Measurements from ENCODE around the gene APOBEC3C.
"Not testable (repeated sequence)": the region's sequence is repeated elsewhere in the genome, so short reads cannot be mapped to it uniquely, and the experiment has no call there.

Gene APOBEC3C

DNA sequence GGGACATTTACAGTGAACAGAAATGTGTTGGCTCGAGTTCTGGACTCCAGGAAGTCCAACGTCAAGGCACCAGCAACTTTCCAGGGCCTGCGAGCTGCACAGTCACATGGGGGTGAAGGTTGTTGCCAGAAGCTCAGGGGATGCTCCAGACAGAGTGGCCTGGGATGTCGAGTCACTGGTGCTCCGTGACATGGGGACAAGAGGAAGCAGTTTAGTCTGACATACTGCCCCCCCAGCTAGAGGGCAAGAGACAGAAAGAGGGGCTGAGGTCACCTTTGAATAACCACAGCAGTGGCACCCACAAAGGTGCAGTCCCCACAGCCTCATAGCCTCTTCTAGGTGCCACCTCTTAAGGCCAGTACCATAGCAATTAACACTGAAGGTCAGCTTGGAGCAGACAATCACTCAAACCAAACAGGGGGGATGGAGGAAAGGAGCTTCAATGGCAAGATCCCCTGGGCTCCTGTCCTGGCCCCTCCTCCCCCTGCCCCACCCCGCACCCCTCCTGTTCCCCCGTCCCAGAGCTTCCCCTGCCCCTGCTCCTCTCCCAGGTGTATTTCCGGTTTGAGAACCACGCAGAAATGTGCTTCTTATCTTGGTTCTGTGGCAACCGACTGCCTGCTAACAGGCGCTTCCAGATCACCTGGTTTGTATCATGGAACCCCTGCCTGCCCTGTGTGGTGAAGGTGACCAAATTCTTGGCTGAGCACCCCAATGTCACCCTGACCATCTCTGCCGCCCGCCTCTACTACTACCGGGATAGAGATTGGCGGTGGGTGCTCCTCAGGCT is 10.7 kb downstream of the APOBEC3C start:
- peak in 1 of 2 donors; percentile 52 for DNase-seq

DNA sequence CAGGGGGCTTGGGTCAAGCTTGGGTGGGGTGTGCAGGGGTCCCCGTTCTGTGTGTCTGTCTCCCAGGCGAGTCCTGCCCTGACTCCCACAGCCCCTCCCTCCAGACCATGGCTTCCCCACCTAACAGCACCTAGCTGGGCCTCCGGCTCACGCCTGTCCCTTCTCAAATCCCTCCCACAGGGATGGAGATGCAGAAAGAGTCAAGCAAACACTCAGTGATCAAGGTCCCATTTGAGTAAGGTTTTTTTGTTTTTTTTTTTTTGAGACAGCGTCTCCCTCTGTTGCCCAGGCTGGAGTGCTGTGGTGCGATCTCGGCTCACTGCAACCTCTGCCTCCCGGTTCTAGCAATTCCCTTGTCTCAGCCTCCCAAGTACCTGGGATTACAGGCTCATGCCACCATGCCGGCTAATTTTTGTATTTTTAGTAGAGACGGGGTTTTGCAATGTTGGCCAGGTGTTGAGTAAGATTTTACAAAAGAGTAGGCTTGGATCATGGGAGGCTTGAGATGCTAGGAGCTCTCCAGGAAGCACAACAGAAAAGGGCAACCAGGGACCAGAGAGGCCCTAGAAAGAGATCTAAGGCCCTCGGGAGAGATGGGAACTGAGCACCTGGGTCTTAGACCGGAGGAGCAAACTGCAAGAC is 12.6 kb downstream of the APOBEC3C start:
- no peak for DNase-seq

DNA sequence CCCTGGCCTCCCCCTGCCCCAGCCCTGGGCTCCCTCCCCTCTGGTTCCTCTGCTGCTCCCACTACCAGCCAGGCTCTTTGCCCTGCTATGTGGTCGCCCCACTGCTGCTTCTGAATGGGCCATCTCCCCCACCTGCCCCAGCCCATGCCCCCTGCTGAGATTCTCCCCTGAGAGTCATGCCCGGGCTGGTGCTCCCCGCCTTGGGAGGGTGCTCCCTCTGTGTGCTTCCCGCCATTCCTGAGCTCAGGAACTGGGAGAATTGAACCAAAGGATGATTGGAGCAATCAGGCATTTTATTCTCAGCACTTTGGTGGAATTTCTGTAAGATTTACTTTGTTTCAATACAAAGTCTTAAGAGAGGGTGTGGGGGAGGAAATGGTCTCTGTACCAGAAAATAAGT is 13.7 kb downstream of the APOBEC3C start:
- no peak for DNase-seq

DNA sequence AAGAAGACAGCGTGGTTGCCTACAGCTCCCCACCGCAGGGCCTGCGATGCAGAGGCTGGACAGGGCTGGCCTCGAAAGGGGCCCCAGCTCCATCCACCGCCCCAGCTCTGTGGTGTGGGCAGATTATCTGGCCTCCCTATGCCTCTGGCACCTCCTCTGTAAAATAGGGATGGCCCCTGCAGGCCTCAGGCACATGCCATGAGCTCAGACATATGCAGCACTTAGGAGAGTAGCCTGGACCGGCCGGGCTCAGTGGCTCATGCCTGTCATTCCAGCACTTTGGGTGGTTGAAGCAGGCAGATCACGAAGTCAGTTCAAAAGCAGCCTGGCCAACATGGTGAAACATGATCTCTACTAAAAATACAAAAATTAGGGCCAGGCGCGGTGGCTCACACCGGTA is 14.2 kb downstream of the APOBEC3C start:
- no peak for DNase-seq

DNA sequence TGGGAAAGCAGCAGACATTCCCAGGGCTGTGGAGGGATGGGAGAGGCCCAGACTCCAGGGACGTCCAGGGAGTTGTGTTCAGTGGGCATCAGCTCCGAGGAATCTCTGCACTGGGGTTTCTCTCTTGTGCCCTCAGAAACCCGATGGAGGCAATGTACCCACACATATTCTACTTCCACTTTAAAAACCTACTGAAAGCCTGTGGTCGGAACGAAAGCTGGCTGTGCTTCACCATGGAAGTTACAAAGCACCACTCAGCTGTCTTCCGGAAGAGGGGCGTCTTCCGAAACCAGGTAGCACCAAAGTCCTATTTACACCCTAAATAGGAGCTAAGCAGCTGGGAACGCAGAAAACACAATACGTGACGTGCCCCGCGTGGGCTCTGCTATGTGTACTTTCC is 15.2 kb downstream of the APOBEC3C start:
- no peak for DNase-seq

DNA sequence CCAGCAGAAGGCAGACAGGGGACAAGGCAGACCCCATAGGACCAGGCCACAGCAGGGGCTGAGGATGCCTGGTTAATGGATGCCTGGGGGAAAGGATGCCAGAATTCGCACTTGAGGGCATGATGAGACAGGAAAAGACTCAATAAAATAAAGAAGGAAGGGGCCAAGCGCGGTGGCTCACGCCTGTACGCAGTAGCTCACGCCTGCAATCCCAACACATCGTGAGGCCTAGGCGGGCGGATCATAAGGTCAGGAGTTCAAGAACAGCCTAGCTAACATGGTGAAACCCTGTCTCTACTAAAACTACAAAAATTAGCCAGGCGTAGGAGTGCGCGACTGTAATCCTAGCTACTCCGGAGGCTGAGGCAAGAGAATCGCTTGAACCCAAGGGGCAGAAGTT is 16.6 kb downstream of the APOBEC3C start:
- no peak for DNase-seq

DNA sequence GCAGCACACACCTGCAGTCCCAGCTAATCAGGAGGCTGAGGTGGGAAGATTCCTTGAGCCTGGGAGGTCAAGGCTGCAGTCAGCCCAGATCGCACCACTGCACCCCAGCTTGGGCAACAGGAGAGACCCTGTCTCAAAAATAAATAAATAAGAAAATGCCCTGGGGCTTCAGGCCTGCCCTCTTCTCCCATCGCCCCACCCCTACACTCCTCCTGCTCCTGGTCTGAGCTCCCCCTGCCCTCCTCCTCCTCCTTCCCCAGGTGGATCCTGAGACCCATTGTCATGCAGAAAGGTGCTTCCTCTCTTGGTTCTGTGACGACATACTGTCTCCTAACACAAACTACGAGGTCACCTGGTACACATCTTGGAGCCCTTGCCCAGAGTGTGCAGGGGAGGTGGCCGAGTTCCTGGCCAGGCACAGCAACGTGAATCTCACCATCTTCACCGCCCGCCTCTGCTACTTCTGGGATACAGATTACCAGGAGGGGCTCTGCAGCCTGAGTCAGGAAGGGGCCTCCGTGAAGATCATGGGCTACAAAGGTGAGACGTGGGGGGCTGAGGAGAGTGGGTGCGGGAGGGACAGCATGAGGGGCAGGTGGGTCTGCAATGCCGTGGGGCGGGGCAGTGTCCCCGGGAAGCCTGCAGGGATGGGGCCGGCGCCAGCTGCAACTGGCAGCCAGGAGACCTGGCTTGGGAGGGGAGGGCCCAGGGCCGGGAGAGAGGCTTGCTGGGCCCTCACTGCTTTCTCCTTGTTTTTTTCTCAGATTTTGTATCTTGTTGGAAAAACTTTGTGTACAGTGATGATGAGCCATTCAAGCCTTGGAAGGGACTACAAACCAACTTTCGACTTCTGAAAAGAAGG is 17.6 kb downstream of the APOBEC3C start:
- DNase-seq, result not testable (repeated sequence)

DNA sequence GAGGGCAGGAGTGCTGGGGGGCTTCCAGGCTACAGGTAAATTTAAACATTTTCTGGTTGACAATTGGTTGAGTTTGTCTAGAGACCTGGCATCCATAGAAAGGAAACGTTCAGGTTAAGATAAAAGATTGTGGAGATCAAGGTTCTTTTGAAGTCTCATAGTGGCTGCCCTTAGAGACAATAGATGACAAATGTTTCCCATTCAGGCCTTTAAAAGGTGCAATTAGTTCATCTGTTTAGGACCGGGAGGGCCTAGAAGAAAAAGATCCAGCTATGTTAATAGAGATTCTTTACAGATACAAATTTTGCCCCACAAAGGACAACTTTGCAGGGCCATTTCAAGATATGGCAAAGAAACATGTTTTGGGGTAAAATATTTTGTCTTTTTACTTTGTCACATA is 23.0 kb downstream of the APOBEC3C start:
- not testable (repeated sequence) for DNase-seq

DNA sequence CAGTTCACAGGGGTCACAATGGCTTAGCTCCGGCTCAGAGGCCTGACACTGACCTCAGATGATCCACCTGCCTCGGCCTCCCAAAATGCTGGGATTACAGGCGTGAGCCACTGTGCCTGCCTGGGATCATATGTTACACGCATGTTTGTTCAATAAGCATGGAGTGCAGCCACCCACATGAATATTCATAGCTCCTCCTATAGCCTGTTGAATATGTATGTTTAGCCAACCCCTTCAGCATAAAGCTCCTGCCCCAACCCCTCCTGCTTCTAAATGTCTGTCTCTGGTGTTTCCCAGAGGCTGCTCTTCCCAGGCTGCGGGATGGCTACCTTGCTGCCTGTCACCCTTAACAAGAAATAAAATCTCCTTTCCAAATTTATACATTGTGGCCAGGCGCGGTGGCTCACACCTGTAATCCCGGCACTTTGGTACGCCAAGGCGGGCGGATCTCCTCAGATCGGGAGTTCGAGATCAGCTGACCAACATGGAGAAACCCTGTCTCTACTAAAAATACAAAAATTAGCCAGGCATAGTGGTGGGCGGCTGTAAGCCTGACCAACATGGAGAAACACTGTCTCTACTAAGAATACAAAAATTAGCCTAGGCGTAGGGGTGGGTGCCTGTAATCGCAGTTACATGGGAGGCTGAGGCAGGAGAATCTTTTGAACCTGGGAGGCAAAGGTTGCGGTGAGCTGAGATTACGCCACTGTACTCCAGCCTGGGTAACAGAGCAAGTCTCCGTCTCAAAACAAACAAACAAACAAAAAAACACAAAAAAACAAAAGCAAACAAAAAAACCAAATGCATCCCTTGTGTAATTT is 25.5 kb downstream of the APOBEC3C start:
- DNase-seq, result no peak

DNA sequence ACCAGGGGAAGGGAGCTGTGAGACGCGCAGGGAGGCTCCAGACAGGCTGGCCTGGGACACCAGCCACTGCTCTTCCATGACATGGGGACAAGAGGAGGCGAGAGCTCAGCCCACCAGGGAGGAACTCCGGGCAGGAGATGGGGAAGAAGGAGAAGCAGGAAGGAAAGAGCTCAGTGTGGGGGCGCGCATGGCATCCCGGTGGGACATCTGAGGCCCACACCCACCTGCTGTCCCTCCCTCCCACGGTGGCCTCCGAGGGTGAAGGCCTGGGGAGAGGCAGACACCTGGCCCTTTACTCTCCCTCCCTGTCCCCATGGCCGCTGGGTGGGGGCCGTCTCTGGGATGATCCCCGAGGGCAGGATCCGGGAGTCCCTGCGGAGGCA is 26.1 kb downstream of the APOBEC3C start:
- not testable (repeated sequence) for DNase-seq

DNA sequence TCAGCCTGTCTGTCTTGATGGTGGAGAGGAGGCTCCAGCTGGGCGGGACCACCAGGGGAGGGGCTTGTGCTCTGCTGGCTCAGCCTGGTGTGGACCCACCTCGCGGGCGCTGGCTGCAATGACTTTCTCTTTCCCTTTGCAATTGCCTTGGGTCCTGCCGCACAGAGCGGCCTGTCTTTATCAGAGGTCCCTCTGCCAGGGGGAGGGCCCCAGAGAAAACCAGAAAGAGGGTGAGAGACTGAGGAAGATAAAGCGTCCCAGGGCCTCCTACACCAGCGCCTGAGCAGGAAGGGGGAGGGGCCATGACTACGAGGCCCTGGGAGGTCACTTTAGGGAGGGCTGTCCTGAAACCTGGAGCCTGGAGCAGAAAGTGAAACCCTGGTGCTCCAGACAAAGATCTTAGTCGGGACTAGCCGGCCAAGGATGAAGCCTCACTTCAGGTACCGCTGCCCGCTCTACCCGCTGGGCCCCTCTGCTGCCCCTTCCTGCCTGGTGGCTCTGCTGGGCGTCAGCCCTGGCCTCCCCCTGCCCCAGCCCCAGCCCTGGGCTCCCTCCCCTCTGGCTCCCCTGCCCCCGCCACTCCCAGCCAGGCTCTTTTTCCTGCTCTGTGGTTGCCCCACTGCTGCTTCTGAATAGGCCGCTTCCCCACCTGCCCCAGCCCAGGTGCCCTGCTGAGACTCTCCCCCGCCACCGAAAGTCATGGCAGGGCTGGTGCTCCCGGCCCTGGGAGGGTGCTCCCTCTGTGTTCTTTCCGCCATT is 26.7 kb downstream of the APOBEC3C start, which contains the start of gene APOBEC3F:
Gene APOBEC3F, plus strand, starts transcription at position 327 of the 759 bp plus-strand sequence. Its CDS starts 97 bp downstream, at position 424.
- peak; percentile 83 to 85 for DNase-seq

DNA sequence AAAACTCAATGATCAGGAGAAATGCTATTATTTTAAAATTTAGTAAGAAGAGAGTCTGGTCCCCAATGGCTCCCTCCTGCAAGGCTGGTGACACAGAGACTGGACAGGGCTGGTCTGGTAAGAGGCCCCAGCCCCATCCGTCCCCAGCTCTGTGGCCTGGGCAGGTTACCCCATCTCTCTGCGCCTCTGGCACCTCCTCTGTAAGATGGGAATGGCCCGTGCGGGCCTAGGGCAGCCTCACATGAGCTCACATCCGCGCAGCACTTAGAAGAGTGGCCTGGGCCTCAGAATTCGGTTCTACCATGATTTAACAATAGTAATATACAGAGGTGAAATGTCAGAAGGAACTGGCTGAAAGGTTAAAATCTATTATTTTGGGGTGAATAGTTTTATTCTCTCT is 27.9 kb downstream of the APOBEC3C start:
- DNase-seq, result no peak

DNA sequence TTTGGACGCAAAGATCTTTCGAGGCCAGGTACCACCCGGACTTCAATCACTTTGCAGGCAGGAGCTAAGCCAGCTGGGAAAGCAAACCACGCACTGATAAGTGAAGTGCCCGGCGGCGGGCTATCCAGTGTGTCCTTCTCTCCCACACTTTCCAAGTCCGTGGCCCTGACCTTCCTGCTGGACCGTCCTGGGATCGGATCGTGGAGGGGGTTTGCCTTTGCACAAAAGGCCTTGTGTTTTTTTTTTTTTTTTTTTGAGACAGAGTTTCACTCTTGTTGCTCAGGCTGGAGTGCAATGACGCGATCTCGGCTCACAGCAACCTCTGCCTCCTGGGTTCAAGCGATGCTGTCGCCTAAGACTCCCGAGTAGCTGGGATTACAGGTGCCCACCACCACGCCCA is 29.0 kb downstream of the APOBEC3C start:
- DNase-seq, result not testable (repeated sequence)

DNA sequence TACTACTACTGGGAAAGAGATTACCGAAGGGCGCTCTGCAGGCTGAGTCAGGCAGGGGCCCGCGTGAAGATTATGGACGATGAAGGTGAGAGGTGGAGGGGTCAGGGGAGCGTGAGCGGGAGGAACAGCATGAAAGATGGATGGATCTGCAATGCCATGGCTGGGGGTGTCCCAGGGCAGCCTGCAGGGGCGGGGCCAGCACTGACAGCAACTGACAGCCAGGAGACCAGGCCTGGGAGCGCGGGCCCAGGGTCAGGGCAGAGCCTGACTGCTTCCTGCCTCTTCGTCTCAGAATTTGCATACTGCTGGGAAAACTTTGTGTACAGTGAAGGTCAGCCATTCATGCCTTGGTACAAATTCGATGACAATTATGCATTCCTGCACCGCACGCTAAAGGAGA is 31.1 kb downstream of the APOBEC3C start:
- DNase-seq, result not testable (repeated sequence)

DNA sequence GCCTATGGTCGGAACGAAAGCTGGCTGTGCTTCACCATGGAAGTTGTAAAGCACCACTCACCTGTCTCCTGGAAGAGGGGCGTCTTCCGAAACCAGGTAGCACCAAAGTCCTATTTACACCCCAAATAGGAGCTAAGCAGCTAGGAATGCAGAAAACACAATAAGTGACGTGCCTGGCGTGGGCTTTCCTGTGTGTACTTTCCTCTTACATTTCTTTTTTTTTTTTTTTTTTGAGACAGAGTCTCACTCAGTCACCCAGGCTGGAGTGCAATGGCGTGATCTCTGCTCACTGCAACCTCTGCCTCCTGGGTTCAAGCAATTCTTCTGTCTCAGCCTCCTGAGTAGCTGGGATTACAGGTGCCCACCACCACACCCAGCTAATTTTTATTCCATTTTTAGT is 35.4 kb downstream of the APOBEC3C start:
- DNase-seq, result not testable (repeated sequence)

DNA sequence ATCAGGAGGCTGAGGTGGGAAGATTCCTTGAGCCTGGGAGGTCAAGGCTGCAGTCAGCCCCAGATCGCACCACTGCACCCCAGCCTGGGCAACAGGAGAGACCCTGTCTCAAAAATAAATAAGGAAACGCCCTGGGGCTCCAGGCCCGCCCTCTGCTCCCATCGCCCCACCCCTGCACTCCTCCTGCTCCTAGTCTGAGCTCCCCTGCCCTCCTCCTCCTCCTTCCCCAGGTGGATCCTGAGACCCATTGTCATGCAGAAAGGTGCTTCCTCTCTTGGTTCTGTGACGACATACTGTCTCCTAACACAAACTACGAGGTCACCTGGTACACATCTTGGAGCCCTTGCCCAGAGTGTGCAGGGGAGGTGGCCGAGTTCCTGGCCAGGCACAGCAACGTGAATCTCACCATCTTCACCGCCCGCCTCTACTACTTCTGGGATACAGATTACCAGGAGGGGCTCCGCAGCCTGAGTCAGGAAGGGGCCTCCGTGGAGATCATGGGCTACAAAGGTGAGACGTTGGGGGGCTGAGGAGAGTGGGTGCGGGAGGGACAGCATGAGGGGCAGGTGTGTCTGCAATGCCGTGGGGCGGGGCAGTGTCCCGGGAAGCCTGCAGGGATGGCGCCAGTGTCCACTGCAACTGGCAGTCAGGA is 37.9 kb downstream of the APOBEC3C start:
- DNase-seq, result not testable (repeated sequence)

DNA sequence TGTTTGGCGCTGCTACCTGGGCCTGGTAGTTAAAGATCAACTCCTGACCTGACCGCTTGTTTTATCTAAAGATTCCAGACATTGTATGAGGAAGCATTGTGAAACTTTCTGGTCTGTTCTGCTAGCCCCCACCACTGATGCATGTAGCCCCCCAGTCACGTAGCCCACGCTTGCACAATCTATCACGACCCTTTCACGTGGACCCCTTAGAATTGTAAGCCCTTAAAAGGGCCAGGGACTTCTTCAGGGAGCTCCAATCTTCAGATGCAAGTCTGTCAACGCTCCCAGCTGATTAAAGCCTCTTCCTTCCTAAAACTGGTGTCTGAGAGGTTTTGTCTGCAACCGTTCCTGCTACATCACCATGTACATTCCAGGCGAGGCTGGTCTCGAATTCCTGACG is 41.6 kb downstream of the APOBEC3C start:
- DNase-seq, result no peak

DNA sequence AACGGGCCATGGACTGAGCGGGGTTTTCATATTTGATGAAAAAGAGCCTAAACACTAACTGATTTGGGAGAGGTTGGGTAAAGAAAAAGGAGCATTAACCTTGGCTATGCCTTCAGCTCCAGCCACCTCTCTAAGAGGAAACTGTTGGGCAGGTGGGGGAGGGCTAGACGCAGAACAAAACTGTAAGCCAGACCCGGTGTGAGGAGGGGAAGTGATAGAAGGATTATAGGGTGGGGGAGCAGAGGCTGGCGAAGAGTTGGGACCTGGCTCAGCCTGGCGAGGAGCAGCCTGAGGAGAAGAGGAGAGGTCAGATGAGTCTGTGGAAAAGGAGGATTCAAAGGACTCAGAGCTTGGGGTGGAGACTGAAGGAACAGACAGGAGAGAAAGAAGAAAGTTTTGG is 47.2 kb downstream of the APOBEC3C start:
- DNase-seq, result peak in 1 of 2 donors; percentile 39

DNA sequence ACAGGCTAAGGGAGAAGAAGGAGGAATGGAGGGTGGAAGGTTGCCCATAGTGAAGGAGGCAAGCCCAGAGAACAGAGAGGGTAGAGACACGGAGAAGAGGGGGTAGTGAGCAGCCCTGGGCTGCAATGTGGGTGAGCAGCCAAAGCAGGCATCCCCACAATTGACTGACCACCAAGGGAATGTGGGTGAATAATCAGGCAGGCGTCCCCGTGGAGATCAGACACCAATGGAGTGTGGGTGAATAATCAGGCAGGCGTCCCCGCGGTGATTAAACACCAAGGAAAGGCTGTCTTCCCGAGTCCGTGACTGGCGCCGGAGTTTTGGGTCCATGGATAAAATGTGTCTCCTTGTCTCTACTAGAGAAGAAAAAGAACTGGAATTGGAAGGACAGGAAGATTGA is 47.9 kb downstream of the APOBEC3C start:
- not testable (repeated sequence) for DNase-seq

DNA sequence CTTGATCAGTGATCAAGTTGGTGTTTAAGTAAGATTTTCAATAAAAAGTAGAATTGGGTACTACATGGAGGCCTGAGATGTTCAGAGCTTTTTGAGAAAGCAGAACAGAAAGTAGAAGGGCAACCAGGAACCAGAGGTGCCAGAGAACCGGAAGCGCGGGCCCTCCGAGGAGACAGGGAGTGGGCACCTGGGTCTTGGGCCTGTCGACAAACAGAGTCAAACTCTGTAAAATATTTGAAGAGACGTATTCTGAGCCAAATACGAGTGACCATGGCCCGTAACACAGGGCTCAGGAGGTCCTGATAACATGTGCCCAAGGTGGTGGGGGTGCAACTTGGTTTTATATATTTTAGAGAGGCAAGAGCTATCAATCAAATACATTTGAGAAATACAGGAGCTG is 49.8 kb downstream of the APOBEC3C start:
- peak in 1 of 2 donors; percentile 45 for DNase-seq

All from CD4-positive, alpha-beta T cell treated with Interleukin-1 beta for 1 hour (primary cell).